ENCODE data around the gene CFAP57. TPM values are rescaled to one million over a fixed set of nuclear protein-coding genes. Genes with fewer than 3 reads are reported as not detected.

Gene CFAP57
- total RNA-seq, 1 donor from 2014 or later: 4.8 TPM

DNA sequence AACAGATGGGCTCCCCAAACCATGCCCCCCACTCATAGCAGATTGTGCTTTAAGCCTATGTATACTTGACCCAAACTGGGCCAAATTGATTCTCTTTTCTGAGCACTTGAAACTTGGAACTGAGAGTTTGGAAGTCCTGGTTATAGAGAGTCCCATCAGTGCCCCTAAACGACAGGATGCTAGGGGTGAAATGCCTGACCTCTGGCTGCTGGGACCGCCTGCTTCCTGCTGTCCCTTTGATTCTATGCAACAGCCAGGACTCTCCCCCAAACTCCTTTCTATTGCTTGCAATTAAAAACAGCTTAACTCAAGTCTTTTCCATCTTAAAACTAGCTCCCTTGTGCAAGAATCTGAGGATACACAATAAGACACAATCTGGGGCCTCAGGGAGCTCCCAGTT lies 108.6 kb downstream of the CFAP57 start:
- Histone ChIP-seq H3K27me3 (ENCODE audit: control insufficient read depth, insufficient read depth, low read length) (peaks cover 2% of the 10 kb centered on the region), H3K36me3 (ENCODE audit: control insufficient read depth, insufficient read depth, low read length) (no peaks in the 10 kb centered on the region), H3K4me3 (ENCODE audit: low read depth, low read length) (no peak overlapping the region)
- no peak for DNase-seq (ENCODE audit: low read depth)
- TF ChIP-seq, protein P1, sequence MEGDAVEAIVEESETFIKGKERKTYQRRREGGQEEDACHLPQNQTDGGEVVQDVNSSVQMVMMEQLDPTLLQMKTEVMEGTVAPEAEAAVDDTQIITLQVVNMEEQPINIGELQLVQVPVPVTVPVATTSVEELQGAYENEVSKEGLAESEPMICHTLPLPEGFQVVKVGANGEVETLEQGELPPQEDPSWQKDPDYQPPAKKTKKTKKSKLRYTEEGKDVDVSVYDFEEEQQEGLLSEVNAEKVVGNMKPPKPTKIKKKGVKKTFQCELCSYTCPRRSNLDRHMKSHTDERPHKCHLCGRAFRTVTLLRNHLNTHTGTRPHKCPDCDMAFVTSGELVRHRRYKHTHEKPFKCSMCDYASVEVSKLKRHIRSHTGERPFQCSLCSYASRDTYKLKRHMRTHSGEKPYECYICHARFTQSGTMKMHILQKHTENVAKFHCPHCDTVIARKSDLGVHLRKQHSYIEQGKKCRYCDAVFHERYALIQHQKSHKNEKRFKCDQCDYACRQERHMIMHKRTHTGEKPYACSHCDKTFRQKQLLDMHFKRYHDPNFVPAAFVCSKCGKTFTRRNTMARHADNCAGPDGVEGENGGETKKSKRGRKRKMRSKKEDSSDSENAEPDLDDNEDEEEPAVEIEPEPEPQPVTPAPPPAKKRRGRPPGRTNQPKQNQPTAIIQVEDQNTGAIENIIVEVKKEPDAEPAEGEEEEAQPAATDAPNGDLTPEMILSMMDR (IDR thresholded peaks at IDR 0.05; ENCODE audit: insufficient read depth, low read length, poor library complexity, severe bottlenecking): no peak

DNA sequence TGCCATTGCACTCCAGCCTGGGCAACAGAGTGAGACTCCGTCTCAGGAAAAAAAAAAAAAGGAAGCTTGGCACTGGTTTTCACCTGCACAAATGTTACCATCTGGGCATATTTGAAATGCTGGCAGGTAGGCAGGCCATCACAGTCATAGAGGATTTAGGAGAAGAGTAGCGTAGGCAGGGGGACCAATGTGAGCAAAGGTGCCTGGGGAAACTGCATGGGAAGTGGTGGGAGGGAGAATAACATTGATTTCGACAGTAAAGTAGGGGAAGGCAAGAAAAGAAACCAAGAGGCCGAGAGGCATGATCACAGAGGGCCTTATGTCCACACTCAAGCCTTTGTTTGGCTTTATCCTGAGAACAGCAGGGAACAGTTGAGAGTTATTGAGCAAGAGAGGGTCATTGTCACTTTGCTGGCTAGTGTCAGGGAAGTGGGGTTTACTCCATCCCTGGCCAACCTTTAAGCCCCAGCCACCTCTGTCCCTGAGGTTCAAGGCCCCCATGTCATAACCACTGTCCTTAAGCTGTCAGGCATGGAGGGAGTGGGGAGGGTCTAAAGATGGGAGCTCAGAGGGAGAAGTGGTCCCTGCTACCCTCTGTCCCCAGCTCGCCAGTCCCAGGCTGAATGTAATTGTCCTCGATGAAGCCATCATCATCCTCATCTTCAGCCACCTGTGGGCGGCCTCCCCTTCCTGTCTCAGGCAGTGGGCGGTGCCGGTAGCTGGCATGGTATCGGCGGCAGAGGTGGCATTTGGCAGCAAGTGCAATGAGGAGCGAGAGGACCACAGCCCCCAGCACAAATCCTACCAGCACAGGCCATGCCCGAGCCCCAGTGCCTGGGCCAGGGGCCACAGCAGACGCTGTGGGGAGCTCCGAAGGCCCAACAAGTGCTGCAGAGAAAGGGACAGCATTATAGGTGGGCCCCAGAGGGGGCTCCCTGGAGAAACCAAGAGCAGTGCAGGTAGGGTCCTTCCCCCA lies 110.4 kb downstream of the CFAP57 start:
- peaks cover 2% of the 10 kb centered on the region for H3K27me3 ChIP-seq (ENCODE audit: control insufficient read depth, insufficient read depth, low read length)
- H3K4me3 ChIP-seq (ENCODE audit: low read depth, low read length): no peak overlapping the region
- no peak for DNase-seq (ENCODE audit: low read depth)
- TF ChIP-seq, protein P1 (IDR thresholded peaks at IDR 0.05; ENCODE audit: insufficient read depth, low read length, poor library complexity, severe bottlenecking): no peak
- no peaks in the 10 kb centered on the region for H3K36me3 ChIP-seq (ENCODE audit: control insufficient read depth, insufficient read depth, low read length)

- Histone ChIP-seq H3K36me3 (ENCODE audit: control insufficient read depth, insufficient read depth, low read length) (no peaks in the 10 kb centered on the region), H3K4me3 (ENCODE audit: low read depth, low read length) (no peak overlapping the region), H3K27me3 (ENCODE audit: control insufficient read depth, insufficient read depth, low read length) (peaks cover 2% of the 10 kb centered on the region)
- TF ChIP-seq, protein P1 (IDR thresholded peaks at IDR 0.05; ENCODE audit: insufficient read depth, low read length, poor library complexity, severe bottlenecking): no peak
- no peak for DNase-seq (ENCODE audit: low read depth)
Observed at GRCh38 chr1:43284065-43284464, 111.9 kb downstream of the CFAP57 start.

GRCh38 chr1:43284546-43285110 lies 112.5 kb downstream of the CFAP57 start:
- no peaks in the 10 kb centered on the region for H3K36me3 ChIP-seq (ENCODE audit: control insufficient read depth, insufficient read depth, low read length)
- TF ChIP-seq, protein P1 (IDR thresholded peaks at IDR 0.05; ENCODE audit: insufficient read depth, low read length, poor library complexity, severe bottlenecking): no peak
- H3K4me3 ChIP-seq (ENCODE audit: low read depth, low read length): no peak overlapping the region

DNA sequence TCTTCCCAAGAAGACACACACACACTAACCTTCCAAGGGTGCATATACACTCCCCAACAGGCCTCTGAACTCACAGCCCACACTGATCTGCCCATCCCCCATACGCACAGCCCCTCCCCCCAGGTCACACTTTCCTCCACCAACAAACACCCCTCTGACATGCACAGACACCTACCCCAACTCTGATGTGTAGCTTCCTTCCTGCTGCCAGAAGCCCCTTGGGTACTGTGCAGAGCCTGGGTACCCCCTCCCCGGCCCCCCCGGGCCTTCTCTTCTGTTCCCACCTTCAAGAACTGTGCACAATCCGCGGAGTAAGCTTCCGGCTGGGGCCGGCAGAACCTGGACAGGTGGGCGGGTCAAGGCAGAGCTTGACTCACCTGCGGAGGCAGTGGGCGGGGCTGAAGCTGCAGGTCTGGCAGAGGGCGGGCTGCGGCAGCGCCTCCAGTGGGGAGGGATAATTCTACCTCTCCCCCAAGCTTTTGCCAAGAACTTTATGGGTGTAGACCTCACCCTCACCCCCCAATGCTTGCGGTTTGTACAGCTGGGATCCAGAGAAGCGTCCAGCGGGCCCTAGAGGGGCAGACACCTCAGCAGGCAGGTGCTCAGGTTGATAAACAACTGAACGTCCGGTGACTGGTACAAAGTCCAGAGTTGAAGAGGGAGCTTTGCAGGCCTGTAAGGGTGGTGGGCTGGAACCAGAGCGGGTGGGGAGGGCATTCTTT lies 113.3 kb downstream of the CFAP57 start, which contains the start of gene C1orf210:
C1orf210 (minus strand) TSS at position 313 of the 722 bp plus-strand sequence. CDS start 2,311 bp downstream, outside the sequence.
- H3K27me3 ChIP-seq (ENCODE audit: control insufficient read depth, insufficient read depth, low read length): peaks cover 4% of the 10 kb centered on the region
- TF ChIP-seq, protein P1 (IDR thresholded peaks at IDR 0.05; ENCODE audit: insufficient read depth, low read length, poor library complexity, severe bottlenecking): peak; percentile 36
- H3K36me3 ChIP-seq (ENCODE audit: control insufficient read depth, insufficient read depth, low read length): no peaks in the 10 kb centered on the region
- no peak within 1 kb of the TSS for H3K4me3 ChIP-seq (ENCODE audit: low read depth, low read length)
- no peak for DNase-seq (ENCODE audit: low read depth)

More at GRCh38 chr1:43284546-43285110, 112.5 kb downstream of the CFAP57 start:
- H3K27me3 ChIP-seq (ENCODE audit: control insufficient read depth, insufficient read depth, low read length): peaks cover 4% of the 10 kb centered on the region
- DNase-seq (ENCODE audit: low read depth): no peak

Measured in kidney epithelial cell (primary cell).